HG02588 (cell line): ENCODE data around the gene CHRND.
"Not testable (repeated sequence)": the region's sequence is repeated elsewhere in the genome, so short reads cannot be mapped to it uniquely, and the experiment has no call there.

Source experiments
- ATAC-seq: cut with Tn5 transposase; IDR thresholded peaks from one replicate; pipeline ENCODE4 v1.9.1; 2021; ENCODE audit warnings: mild to moderate bottlenecking, moderate library complexity; ENCODE audit not compliant: unreplicated experiment

CHRND gene

GRCh38 chr2:232524771-232525170, 1.2 kb upstream of the CHRND start:
- ATAC-seq, result no peak

- ATAC-seq, result no peak
Measured at GRCh38 chr2:232525199-232525598, 761 bp upstream of the CHRND start.

GRCh38 chr2:232526372-232526941, 497 bp downstream of the CHRND start:
- ATAC-seq, result no peak

- ATAC-seq, result no peak
Measured at GRCh38 chr2:232527905-232528470, 2.0 kb downstream of the CHRND start.

- ATAC-seq, result no peak
Measured at GRCh38 chr2:232528746-232529460, 2.9 kb downstream of the CHRND start.

- no peak for ATAC-seq
Measured at GRCh38 chr2:232529806-232530547, 4.0 kb downstream of the CHRND start.

- ATAC-seq, result no peak
Measured at GRCh38 chr2:232530626-232531260, 4.8 kb downstream of the CHRND start.

GRCh38 chr2:232532419-232532818, 6.5 kb downstream of the CHRND start:
- ATAC-seq, result no peak

GRCh38 chr2:232532821-232533220, 6.9 kb downstream of the CHRND start:
- not testable (repeated sequence) for ATAC-seq

- no peak for ATAC-seq
Measured at GRCh38 chr2:232533944-232534710, 8.2 kb downstream of the CHRND start.

- no peak for ATAC-seq
Measured at GRCh38 chr2:232534940-232535651, 9.1 kb downstream of the CHRND start.

GRCh38 chr2:232535761-232536530, 10.0 kb downstream of the CHRND start:
- no peak for ATAC-seq

GRCh38 chr2:232537079-232537478, 11.1 kb downstream of the CHRND start:
- ATAC-seq, result no peak

GRCh38 chr2:232537499-232537898, 11.5 kb downstream of the CHRND start:
- ATAC-seq, result no peak

- ATAC-seq, result no peak
Measured at GRCh38 chr2:232538671-232539070, 12.7 kb downstream of the CHRND start.

GRCh38 chr2:232539298-232540231, 13.6 kb downstream of the CHRND start, which contains the start of gene CHRNG:
TSS of gene CHRNG (plus strand) at chr2:232539692. CDS start at chr2:232539748, 56 bp downstream.
- no peak for ATAC-seq

- ATAC-seq, result no peak
Measured at GRCh38 chr2:232540441-232541041, 14.6 kb downstream of the CHRND start.
